HEK293 (cell line): ENCODE results near the gene LGSN.

Experiments used
- YY1 ChIP-seq: fragments of 450-650 bp; formaldehyde crosslinking; IDR thresholded peaks from 2 replicates; pipeline ENCODE4 v1.5.1; 2018; ENCODE audit warnings: missing biosample characterization, missing genetic modification characterization
- ZNF544 ChIP-seq: fragments of 450-650 bp; formaldehyde crosslinking; IDR thresholded peaks from 2 replicates; pipeline ENCODE4 v1.5.0; 2017; ENCODE audit warnings: missing biosample characterization, missing genetic modification characterization
- ZNF549 ChIP-seq: fragments of 450-650 bp; IDR thresholded peaks from 2 replicates; pipeline ENCODE4 v1.5.1; 2018; ENCODE audit warnings: missing biosample characterization, missing genetic modification characterization, mild to moderate bottlenecking, inconsistent platforms, moderate library complexity
- TF ChIP-seq, protein P1 (sequence below): fragments of 450-650 bp; formaldehyde crosslinking; IDR thresholded peaks from 2 replicates; pipeline ENCODE4 v1.5.1; 2016; ENCODE audit warnings: missing biosample characterization, missing genetic modification characterization

GRCh38 chr6:63245909-63246308, 73.9 kb downstream of the LGSN start:
- TF ChIP-seq YY1 (tag by site-specific recombination) (no peak), ZNF544 (tag by site-specific recombination) (no peak), ZNF549 (tag by site-specific recombination) (no peak)
- TF ChIP-seq, protein P1, sequence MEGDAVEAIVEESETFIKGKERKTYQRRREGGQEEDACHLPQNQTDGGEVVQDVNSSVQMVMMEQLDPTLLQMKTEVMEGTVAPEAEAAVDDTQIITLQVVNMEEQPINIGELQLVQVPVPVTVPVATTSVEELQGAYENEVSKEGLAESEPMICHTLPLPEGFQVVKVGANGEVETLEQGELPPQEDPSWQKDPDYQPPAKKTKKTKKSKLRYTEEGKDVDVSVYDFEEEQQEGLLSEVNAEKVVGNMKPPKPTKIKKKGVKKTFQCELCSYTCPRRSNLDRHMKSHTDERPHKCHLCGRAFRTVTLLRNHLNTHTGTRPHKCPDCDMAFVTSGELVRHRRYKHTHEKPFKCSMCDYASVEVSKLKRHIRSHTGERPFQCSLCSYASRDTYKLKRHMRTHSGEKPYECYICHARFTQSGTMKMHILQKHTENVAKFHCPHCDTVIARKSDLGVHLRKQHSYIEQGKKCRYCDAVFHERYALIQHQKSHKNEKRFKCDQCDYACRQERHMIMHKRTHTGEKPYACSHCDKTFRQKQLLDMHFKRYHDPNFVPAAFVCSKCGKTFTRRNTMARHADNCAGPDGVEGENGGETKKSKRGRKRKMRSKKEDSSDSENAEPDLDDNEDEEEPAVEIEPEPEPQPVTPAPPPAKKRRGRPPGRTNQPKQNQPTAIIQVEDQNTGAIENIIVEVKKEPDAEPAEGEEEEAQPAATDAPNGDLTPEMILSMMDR (tag by site-specific recombination) = no peak
